GM21528 (cell line): ENCODE results near the gene ZDHHC17.

Source experiments
- ATAC-seq: cut with Tn5 transposase; IDR thresholded peaks from one replicate; pipeline ENCODE4 v1.9.1; 2021; ENCODE audit warnings: mild to moderate bottlenecking, moderate library complexity; ENCODE audit not compliant: unreplicated experiment, low FRiP score

The ZDHHC17 gene

DNA sequence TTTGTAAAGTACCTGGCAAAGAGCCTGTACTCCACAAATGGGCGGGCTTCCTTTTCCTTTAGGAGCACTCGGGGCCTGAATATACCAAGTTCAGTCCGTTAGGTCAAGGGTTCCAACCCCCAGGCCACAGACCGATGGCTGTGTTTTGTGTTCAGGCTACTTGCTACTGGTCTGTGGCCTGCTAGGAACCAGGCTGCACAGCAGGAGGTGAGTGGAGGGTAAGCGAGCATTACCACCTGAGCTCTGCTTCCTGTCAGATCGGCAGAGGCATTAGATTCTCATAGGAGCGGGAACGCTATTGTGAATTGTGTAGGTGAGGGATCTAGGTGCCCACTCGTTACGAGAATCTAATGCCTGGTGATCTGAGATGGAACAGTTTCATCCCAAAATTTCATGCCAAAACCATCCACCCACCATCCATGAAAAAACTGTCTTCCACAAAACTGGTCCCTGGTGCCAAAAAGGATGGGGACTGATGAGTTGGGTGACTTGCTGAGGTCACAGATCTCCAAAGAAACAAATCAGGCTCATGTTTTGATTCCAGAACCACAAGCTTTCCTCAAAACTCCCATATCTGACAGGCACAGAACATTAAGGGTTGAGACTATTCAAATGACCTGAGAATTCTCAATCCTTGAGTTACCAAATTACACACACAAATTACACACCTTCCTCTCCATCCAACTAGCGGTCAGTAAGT lies 110.7 kb downstream of the ZDHHC17 start:
- no peak for ATAC-seq

- no peak for ATAC-seq
Observed at GRCh38 chr12:76876696-76877229, 112.8 kb downstream of the ZDHHC17 start.

DNA sequence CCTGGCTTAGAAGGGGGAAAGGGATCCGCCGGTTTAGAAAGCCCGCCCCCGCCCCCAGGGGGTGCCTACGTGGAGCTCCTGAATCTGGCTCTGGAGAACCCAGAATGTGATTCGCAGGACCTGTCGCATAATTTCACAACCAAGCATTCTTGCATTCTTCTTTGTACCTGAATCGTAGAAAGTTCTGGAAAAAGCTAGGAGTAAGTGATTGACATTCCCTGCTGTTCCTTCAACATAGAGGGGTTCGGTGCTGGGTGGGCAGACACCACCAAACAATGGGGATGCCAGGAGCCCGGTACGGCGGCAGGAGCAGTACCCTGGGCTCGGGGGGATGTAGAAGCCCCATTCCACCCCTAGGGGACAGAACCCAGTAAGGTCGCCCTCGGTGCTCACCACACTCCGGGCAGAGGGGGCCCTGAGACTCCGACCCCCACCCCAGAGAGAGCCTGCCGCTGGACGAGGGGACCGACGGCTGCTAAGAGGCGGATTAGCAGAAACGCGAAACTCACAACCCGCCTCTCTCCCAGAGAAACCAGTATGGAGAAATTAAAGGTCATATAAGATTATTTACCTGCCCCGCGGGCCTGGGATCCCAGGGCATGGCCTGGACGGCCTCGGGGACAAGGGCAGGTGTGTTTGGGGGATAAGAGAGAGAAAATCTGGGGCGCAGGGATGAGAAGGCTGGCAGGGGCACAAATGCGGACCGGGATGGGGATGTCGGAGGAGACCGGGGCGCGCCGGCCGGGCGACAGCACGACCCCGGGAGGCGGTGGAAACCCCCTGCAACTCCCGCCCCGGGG lies 114.4 kb downstream of the ZDHHC17 start:
- ATAC-seq: peak; percentile 48

- ATAC-seq: peak; percentile 95
Observed at GRCh38 chr12:76878899-76879709, 115.2 kb downstream of the ZDHHC17 start, which contains the start of gene CSRP2. TSS of gene CSRP2 (minus strand) at chr12:76879019. CDS start at chr12:76866260, 12,759 bp downstream.

DNA sequence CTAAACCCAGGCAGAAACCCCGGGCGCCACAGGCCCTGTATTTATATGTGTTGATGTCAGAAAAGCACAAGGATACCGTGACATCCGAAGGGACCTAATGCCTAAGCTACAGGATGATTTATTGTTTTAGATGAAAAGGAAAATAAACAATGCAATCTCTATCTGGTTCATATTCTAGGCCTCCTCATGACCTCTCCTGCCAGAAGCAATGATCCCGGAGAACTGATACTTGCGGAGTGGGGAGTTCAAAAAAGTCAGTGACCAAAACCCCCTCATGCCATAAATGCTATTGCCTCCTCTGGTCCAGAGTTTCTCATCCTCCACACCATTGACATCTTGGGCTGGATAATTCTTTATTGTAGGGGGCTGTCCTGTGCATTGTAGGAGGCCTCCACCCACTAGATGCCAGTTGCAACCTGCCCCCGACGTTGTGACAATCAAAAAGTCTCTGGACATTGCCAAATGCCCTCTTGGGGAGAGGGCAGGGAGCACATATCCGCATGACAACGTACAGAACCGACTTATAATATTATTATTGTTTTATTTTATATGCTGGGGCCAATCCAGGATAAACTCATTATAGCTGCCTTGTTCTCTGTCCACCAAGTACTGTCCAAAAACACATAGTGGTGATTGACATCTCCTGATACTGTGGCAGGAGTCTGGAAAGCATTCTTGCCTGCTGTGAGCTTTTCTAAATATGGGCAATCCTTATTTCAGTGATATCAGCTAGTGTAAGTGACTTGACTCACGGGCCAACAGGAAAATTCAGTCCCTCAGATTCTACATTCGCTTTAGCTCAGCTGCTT lies 116.0 kb downstream of the ZDHHC17 start:
- no peak for ATAC-seq

GRCh38 chr12:76880519-76881023 lies 116.7 kb downstream of the ZDHHC17 start:
- ATAC-seq: no peak

GRCh38 chr12:76881142-76881541 lies 117.2 kb downstream of the ZDHHC17 start:
- ATAC-seq: no peak

DNA sequence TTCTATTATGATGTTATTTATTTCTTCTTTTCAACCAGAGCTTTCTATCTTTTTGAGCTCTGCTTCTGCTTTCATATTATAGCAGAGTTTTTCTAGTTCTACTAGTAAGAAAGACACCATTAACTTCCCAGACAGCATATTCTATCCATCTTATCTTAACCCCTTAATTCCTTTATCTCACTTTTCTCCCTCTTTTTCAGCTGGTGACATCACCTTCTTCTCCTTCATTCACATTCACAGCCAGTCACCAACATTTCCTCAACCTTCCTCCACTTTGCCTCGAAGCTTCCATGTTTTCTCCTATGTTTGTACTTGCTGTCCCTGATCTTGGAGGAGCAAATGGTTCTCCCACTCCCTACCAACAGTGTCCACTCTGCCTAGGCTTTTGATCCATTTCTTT lies 118.5 kb downstream of the ZDHHC17 start:
- no peak for ATAC-seq

DNA sequence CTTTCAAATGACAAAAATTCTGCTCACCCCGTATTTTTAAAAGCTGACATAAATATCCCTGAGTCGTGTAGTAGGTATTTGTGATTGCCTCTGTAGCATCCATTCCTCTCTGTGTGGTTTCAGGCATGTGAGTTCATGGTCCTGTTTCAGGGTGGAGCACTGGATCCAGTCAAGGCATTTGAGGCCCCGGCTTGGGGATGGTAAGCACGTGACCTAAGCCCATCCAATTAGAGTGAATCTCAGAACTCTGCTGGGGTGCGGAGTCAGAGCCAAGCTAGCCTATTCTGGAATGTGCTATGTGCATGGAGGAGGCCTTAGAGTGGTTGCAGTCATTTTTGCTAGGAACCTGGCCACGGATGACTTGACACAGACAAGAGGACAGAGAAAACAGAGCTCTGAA lies 119.2 kb downstream of the ZDHHC17 start:
- ATAC-seq: no peak

- no peak for ATAC-seq
Observed at GRCh38 chr12:76883811-76884210, 119.9 kb downstream of the ZDHHC17 start.

DNA sequence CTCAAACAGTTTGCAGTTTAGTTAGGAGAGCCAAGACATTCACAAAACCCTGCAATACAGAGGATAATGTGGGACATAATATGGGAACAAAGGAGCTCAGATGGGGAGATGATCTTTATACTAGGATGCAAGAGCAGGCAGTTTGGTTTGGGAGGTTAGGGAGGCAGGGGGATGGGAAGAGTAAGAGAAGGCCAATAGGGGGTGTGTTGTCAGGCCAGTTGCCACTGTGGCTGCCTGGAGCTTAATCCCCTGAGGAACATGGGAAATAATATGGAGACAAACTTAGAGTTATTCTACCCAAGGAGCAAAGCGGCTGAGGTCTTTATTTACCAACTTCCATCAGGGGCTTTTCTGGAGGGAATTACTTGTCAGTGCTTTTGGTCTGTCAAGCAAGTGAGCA lies 124.9 kb downstream of the ZDHHC17 start:
- no peak for ATAC-seq

DNA sequence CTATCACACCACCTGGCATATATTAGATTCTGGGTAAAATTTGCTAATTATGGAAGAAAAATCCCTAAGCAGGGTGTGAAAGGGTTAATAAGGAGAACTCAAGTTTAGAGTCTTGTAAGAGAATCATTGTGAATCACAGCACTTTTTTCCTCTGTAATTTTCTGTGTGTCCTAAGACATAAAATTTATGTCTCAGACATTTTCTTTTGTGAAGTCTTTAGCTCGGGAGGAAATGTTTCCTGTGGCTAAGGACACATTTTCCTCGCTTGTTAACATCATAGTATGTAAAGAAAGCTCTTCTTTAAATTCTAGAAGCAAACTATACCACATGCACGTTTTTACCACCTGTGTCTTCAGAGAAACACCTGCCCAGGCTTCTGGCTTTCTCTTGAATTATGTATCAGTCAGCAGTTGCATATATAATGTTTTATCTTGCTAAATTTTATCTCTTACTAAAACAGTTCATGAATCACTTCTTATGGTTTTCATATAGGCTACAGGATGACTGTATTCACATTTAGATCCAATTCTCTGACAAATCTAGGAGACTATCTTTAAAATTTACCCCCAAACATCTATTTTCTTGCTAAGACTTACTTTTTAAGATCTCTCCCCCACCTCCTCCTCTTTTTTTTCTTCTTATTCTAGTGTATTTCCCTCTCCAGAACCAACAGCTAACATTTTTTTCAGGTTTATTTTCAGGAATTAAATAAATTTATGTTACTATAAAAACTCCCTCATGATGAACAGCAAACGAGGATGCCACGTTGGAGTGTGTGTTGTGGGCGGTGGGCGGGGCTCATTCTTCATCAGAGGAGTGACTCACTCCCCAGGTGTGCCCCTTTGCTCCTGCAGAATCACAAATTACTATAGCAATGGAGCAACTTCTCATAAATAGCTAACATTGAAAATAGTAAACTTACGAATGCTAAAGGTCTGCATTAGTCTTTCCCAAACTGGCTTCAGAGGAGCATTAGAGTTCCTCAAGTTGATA lies 126.5 kb downstream of the ZDHHC17 start:
- no peak for ATAC-seq

DNA sequence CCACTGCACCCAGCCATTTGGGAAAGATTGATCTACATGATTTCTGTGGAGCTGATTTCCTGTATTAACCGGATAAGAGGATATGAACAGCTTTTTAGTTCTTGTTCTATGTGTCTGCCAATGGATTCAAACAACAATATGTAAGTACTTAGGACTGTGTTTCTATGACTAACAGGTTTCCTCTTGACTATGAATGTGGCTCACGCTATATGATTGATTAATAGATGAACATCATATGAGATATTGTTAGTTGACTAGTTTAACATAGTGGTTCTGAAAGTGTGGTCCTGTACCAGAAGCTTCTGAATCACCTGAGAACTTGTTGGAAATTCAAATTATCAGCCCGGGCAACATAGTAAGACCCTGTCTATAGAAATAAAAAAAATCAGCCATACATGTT lies 127.7 kb downstream of the ZDHHC17 start:
- no peak for ATAC-seq

GRCh38 chr12:76895796-76896195 lies 131.9 kb downstream of the ZDHHC17 start:
- no peak for ATAC-seq

DNA sequence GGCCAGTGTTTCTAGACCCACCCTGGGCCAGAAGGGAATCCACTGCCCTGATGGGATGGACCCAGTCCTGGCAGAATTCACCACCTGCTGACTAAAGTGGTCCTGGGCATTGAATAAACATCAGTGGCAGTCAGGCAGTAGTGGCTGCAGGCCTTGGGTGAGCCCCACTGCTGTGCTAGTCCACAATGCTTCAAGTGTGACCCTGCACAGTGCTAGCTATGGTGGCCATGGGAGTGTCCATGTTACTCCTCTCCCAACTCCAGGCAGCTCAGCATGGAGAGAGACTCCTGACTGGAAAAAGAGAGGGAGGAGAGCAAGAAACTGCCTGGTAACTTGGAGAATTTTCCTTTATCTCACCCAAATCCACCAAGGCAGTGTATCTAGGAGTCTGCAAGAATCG lies 132.4 kb downstream of the ZDHHC17 start:
- no peak for ATAC-seq

- no peak for ATAC-seq
Observed at GRCh38 chr12:76898442-76898841, 134.5 kb downstream of the ZDHHC17 start.

DNA sequence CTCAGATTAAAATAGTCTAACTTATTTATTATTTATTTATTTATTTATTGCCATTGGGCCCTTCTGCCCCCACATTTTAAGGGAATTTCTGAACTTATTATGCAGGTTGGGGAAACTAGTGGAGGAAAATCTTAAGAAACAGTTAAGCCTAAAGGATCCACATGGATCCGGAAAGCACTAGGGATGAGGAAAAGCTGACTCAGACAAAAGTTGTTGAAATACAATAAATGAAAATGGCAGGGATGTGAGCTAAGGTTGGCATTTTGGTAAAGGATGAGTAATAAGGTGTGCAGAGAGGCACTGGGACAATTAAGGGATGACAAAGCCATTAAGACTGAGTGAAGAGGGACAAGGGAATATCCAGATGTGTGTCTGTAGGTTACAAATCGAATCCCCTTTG lies 135.6 kb downstream of the ZDHHC17 start:
- ATAC-seq: no peak

- no peak for ATAC-seq
Observed at GRCh38 chr12:76901628-76902380, 137.9 kb downstream of the ZDHHC17 start.
